Measurements from ENCODE around the gene SERPINB10.

Gene SERPINB10

DNA sequence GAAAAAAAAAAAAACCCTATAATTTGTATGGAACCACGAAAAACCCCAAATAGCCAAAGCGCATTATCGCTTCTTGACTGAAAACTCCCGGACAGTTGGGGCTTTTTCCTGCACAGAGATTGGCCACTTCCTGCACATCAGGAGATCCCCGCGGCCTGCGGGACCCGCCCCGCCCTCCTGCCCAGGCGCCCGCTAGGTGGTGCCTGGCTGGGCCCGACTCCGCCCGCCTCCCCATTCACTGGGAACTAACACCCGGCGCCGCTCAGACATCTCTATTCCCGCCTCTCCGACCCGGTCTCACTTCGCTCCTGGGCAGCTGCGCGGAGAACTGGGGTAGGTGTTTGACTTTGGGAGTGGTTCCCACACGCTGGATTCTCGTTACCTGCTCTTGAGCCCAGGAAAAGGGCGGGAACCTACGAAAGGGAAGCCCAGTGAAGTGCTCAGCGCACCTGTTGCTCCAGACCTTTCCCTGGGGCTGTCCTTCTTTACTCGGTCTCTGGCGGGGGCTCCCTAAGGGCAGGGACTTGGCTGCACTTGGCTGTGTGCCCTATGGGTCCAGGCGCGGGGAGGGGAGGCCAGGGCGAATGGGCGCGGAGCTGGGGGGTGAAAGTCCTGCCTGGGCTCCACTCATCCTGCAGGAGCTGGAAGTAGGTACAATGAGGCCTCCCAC lies 41.4 kb downstream of the SERPINB10 start, which contains the start of gene HMSD:
TSS of gene HMSD (plus strand) at position 234 of the 670 bp plus-strand sequence. CDS start 4,155 bp downstream, outside the sequence.
- no peaks in the 10 kb centered on the region for H3K36me3 ChIP-seq (ENCODE audit: control insufficient read depth, insufficient read depth, low read length)
- H3K4me1 ChIP-seq (ENCODE audit: control insufficient read depth, insufficient read depth, low read length), result no peaks in the 10 kb centered on the region
- H3K9me3 ChIP-seq (ENCODE audit: control insufficient read depth, insufficient read depth, low read depth, low read length), result no peaks in the 10 kb centered on the region
- no peak within 1 kb of the TSS for H3K27ac ChIP-seq (ENCODE audit: low read depth, low read length)
- peaks cover 14% of the 10 kb centered on the region; the same call in 1 of the 2 replicates for H3K27me3 ChIP-seq (ENCODE audit: control insufficient read depth, insufficient read depth, low read length)
- H3K4me3 ChIP-seq (ENCODE audit: low read depth, low read length), result peak within 1 kb of the TSS; percentile 70
- peak within 1 kb of the TSS; percentile 42 for H3K9ac ChIP-seq (ENCODE audit: low read length)

DNA sequence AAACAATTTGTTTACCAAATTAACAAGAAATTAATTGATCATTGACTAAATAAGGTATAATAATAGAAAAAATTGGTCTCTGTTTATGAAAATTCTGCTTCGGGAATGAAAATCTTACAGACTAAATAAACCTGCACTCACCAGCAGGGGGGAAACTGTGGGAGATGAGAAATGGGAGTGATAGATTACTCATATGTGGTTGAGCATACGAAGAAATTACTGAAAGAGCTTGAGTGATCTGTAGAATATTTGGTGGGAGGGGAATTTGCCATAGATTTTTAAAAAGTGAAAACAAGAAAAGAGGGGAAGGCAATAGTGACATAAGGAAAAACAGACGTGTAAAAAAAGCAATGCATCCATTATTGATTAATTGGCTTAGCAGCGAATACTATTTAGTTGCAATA lies 43.5 kb downstream of the SERPINB10 start:
- no peaks in the 10 kb centered on the region for H3K36me3 ChIP-seq (ENCODE audit: control insufficient read depth, insufficient read depth, low read length)
- H3K9ac ChIP-seq (ENCODE audit: low read length), result no peak overlapping the region
- no peak overlapping the region for H3K4me3 ChIP-seq (ENCODE audit: low read depth, low read length)
- H3K9me3 ChIP-seq (ENCODE audit: control insufficient read depth, insufficient read depth, low read depth, low read length), result no peaks in the 10 kb centered on the region
- H3K27ac ChIP-seq (ENCODE audit: low read depth, low read length), result no peak overlapping the region
- H3K4me1 ChIP-seq (ENCODE audit: control insufficient read depth, insufficient read depth, low read length), result no peaks in the 10 kb centered on the region
- peaks cover 13% of the 10 kb centered on the region; the same call in 1 of the 2 replicates for H3K27me3 ChIP-seq (ENCODE audit: control insufficient read depth, insufficient read depth, low read length)

DNA sequence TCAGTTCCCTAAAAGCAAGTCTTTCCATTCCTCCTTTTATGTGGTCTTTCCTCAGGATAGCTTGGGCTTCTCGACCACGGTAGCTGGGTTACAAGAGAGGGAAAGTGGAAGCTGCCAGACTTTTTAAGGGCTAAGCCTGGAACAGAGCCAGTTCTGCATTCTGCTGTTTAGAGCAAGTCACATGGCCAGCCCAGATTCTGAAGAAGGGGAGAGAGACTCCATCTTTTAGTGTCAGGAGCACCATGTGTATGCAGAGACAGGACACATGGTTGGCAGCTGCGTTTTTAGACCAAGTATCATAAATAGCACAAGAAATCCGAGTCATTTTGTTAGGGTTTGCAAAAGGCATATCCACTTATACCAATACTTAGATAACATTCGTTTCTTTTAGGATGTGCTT lies 46.1 kb downstream of the SERPINB10 start:
- Histone ChIP-seq H3K36me3 (ENCODE audit: control insufficient read depth, insufficient read depth, low read length) (no peaks in the 10 kb centered on the region), H3K27ac (ENCODE audit: low read depth, low read length) (no peak overlapping the region), H3K4me1 (ENCODE audit: control insufficient read depth, insufficient read depth, low read length) (no peaks in the 10 kb centered on the region), H3K9me3 (ENCODE audit: control insufficient read depth, insufficient read depth, low read depth, low read length) (no peaks in the 10 kb centered on the region), H3K4me3 (ENCODE audit: low read depth, low read length) (no peak overlapping the region), H3K27me3 (ENCODE audit: control insufficient read depth, insufficient read depth, low read length) (peaks cover under 1% of the 10 kb centered on the region; the same call in 1 of the 2 replicates), H3K9ac (ENCODE audit: low read length) (no peak overlapping the region)

DNA sequence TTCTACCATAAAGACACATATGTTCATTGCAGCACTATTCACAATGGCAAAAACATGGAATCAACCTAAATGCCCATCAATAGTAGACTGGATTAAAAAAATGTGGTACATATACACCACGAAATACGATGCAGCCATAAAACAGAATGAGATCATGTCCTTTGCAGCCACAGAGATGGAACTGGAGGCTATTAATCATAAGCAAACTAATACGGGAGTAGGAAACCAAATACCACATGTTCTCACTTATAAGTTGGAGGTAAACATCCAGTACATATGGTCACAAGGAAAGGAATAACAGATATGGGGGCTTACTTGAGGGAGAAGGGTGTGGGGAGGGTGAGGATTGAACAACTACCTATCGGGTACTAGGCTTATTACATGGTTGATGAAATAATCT lies 49.0 kb downstream of the SERPINB10 start:
- H3K4me1 ChIP-seq (ENCODE audit: control insufficient read depth, insufficient read depth, low read length), result no peaks in the 10 kb centered on the region
- H3K4me3 ChIP-seq (ENCODE audit: low read depth, low read length), result no peak overlapping the region
- no peak overlapping the region for H3K9ac ChIP-seq (ENCODE audit: low read length)
- no peaks in the 10 kb centered on the region for H3K36me3 ChIP-seq (ENCODE audit: control insufficient read depth, insufficient read depth, low read length)
- no peaks in the 10 kb centered on the region for H3K9me3 ChIP-seq (ENCODE audit: control insufficient read depth, insufficient read depth, low read depth, low read length)
- H3K27me3 ChIP-seq (ENCODE audit: control insufficient read depth, insufficient read depth, low read length), result no peaks in the 10 kb centered on the region; the same call in 1 of the 2 replicates
- H3K27ac ChIP-seq (ENCODE audit: low read depth, low read length), result no peak overlapping the region

DNA sequence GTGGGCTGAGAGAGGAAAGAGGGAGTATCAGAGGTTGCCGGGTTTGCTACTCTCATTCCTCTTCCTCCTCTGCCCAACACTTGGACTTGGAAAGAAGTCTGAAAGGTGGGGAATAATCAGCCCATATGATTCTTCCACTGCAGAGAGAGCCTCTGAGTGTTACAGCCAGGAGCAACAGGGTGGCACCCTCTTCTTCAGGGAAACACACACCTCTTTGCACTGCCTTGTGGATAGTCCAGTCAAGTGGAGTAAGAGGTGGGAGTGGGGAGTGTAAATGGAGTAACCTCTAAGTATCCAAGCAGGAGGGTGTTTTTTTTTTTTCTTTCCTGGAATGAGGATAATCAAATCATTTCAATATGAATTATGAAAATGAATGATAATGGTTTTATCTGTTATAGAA lies 53.1 kb downstream of the SERPINB10 start:
- Histone ChIP-seq H3K4me1 (ENCODE audit: control insufficient read depth, insufficient read depth, low read length) (no peaks in the 10 kb centered on the region), H3K9me3 (ENCODE audit: control insufficient read depth, insufficient read depth, low read depth, low read length) (no peaks in the 10 kb centered on the region), H3K9ac (ENCODE audit: low read length) (no peak overlapping the region), H3K27me3 (ENCODE audit: control insufficient read depth, insufficient read depth, low read length) (peaks cover 17% of the 10 kb centered on the region), H3K4me3 (ENCODE audit: low read depth, low read length) (no peak overlapping the region), H3K27ac (ENCODE audit: low read depth, low read length) (no peak overlapping the region), H3K36me3 (ENCODE audit: control insufficient read depth, insufficient read depth, low read length) (no peaks in the 10 kb centered on the region)

DNA sequence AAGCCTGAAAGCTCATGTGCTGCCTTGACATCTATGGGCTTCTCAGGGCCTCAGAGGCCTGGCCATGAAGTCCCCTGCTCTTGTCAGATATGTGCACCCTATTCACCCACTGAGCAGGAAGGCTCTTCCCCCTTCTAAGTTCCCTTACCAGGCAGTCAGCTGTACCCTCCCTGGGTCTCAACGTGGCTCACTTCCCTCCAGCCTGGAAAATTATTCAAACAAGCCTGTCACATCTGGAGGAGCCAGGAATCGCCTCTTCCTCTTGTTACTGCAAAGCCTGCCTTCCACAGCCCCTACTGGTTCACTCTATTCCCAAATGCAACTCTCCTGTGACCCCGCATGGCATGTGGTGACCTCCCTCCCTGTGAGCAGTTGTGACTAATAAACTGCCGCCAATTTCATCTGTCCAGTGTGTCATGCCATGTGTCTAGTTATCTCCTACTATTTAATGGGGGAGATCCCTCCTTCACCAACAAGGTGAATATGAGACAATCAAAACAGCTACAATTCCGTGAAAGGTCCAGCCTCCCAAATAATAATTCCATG lies 53.8 kb downstream of the SERPINB10 start:
- H3K4me1 ChIP-seq (ENCODE audit: control insufficient read depth, insufficient read depth, low read length), result no peaks in the 10 kb centered on the region
- peaks cover 22% of the 10 kb centered on the region for H3K27me3 ChIP-seq (ENCODE audit: control insufficient read depth, insufficient read depth, low read length)
- no peaks in the 10 kb centered on the region for H3K9me3 ChIP-seq (ENCODE audit: control insufficient read depth, insufficient read depth, low read depth, low read length)
- H3K9ac ChIP-seq (ENCODE audit: low read length), result no peak overlapping the region
- no peak overlapping the region for H3K4me3 ChIP-seq (ENCODE audit: low read depth, low read length)
- no peak overlapping the region for H3K27ac ChIP-seq (ENCODE audit: low read depth, low read length)
- no peaks in the 10 kb centered on the region for H3K36me3 ChIP-seq (ENCODE audit: control insufficient read depth, insufficient read depth, low read length)

DNA sequence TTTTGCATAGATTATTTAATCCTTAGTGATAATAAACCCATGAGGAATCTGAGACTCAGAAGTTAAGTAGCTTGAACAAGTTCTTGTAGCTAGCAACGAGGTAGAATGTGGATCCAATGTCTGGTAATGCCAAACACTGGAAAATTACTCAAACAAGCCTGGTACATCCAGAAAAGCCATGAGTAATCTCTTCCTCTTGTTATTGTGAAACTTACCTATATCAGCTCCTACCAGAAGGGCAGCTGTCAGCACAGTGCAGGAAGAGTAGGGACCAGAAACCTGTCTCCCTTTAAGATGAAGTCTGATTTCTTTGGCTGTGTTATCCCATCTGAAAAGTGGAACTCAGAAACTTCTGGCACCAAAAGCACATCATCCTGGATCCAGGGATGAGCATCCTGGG lies 54.4 kb downstream of the SERPINB10 start:
- Histone ChIP-seq H3K4me1 (ENCODE audit: control insufficient read depth, insufficient read depth, low read length) (no peaks in the 10 kb centered on the region), H3K27ac (ENCODE audit: low read depth, low read length) (no peak overlapping the region), H3K36me3 (ENCODE audit: control insufficient read depth, insufficient read depth, low read length) (no peaks in the 10 kb centered on the region), H3K9me3 (ENCODE audit: control insufficient read depth, insufficient read depth, low read depth, low read length) (no peaks in the 10 kb centered on the region), H3K9ac (ENCODE audit: low read length) (no peak overlapping the region), H3K27me3 (ENCODE audit: control insufficient read depth, insufficient read depth, low read length) (peaks cover 27% of the 10 kb centered on the region), H3K4me3 (ENCODE audit: low read depth, low read length) (no peak overlapping the region)

DNA sequence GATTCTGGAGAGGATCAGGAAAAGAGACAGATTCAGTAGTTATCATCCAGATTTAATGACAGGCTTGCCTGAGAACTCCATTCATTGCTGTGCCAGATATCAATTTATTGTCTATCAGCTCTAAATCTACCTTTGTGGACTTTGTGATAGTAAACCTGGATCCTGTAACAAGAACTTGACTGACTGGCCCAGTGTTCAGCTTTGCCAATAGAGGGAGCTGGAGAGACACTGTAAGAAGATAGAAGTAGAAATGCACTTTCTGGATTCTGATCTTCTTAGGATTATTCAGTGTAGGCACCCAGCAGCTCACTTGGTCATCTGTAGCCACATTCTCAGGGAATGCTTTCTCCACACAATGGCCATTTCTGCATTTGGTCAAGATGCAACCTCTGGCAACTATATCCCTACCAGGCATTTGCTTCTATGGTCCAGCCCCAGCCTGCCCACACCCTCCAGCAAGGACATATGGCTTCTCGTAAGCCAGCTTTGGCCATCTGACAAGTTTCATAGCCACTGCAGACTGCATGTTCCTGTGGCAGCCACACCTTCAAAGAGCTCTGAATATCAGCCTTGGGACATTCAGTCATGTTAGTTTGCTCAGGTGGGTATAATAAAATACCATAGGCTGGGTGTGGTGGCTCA lies 56.0 kb downstream of the SERPINB10 start:
- Histone ChIP-seq H3K9ac (ENCODE audit: low read length) (no peak overlapping the region), H3K4me1 (ENCODE audit: control insufficient read depth, insufficient read depth, low read length) (no peaks in the 10 kb centered on the region)

DNA sequence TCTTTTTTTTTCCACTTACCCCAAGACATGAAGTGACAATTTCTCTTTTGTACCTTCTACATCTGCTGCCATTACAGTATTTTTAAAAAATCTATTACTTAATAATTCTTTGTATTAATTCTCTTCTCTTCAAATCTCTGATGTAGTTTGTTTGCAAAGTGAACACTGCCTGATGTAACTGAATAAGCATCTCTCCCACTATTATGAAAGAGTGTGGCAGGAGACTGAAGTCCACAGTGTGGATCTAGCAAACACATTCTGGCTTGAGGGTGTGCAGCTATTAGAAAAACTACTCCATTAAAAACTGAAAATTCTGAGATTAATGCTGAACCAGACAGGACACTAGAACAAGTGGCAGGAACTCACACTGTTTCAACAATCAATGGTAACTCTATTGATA lies 57.1 kb downstream of the SERPINB10 start:
- Histone ChIP-seq H3K4me1 (ENCODE audit: control insufficient read depth, insufficient read depth, low read length) (peaks cover 9% of the 10 kb centered on the region), H3K36me3 (ENCODE audit: control insufficient read depth, insufficient read depth, low read length) (no peaks in the 10 kb centered on the region), H3K27me3 (ENCODE audit: control insufficient read depth, insufficient read depth, low read length) (peaks cover 40% of the 10 kb centered on the region), H3K4me3 (ENCODE audit: low read depth, low read length) (no peak overlapping the region), H3K9ac (ENCODE audit: low read length) (no peak overlapping the region), H3K9me3 (ENCODE audit: control insufficient read depth, insufficient read depth, low read depth, low read length) (no peaks in the 10 kb centered on the region), H3K27ac (ENCODE audit: low read depth, low read length) (no peak overlapping the region)

More for the DNA sequence above, 56.0 kb downstream of the SERPINB10 start:
- Histone ChIP-seq H3K9me3 (ENCODE audit: control insufficient read depth, insufficient read depth, low read depth, low read length) (no peaks in the 10 kb centered on the region), H3K27me3 (ENCODE audit: control insufficient read depth, insufficient read depth, low read length) (peaks cover 37% of the 10 kb centered on the region), H3K4me3 (ENCODE audit: low read depth, low read length) (no peak overlapping the region), H3K36me3 (ENCODE audit: control insufficient read depth, insufficient read depth, low read length) (no peaks in the 10 kb centered on the region), H3K27ac (ENCODE audit: low read depth, low read length) (no peak overlapping the region)

DNA sequence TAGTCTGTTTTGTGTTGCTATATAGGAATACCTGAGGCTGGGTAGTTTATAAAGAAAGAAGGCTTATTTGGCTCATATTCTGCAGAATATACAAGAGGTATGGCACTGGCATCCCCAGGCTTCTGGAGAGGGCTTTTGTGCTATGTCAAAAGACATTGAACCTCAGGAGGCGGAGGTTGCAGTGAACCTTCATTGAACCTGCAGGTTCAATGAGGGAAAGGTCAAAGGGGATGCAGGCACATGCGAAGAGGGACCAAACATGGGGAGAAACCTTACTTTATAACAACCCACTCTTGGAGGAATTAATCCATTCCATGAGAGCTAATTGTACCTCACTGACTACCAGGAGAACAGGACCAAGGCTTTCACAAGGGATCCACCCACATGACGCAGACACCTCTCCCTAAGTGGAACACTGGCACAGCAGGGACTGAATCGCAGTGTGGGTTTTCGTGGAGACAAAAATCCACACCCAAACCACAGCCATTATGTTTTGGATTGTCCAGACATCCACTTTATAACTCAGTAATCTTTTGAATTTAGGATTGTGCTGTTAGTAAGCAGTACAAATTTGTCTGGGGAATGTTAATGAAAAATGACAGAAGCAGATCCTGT lies 58.1 kb downstream of the SERPINB10 start:
- Histone ChIP-seq H3K36me3 (ENCODE audit: control insufficient read depth, insufficient read depth, low read length) (no peaks in the 10 kb centered on the region), H3K27me3 (ENCODE audit: control insufficient read depth, insufficient read depth, low read length) (peaks cover 40% of the 10 kb centered on the region), H3K4me1 (ENCODE audit: control insufficient read depth, insufficient read depth, low read length) (peaks cover 9% of the 10 kb centered on the region), H3K9ac (ENCODE audit: low read length) (no peak overlapping the region), H3K9me3 (ENCODE audit: control insufficient read depth, insufficient read depth, low read depth, low read length) (no peaks in the 10 kb centered on the region), H3K27ac (ENCODE audit: low read depth, low read length) (no peak overlapping the region), H3K4me3 (ENCODE audit: low read depth, low read length) (no peak overlapping the region)
